Ascending aorta (tissue), 2 donors: Measurements from ENCODE around the gene CGB5. TPM values are rescaled to one million over a fixed set of nuclear protein-coding genes. Genes with fewer than 3 reads are reported as not detected.

Experiments used
- DNase-seq, 2 donors: peaks; one replicate each; pipeline ENCODE4 v3.0.0-alpha.2; 2019; ENCODE audit warnings: low spot score in 2 of 2
- H3K27ac ChIP-seq, 2 donors: fragments of 200-600 bp; sonication (generic); one replicate each; pipeline ENCODE4 v1.5.1; 2016 to 2017; ENCODE audit warnings: mild to moderate bottlenecking in 1 of 2
- H3K27me3 ChIP-seq: fragments of 200-600 bp; sonication (generic); one replicate; pipeline ENCODE4 v1.5.1; 2017
- H3K36me3 ChIP-seq, 2 donors: fragments of 200-600 bp; sonication (generic); one replicate each; pipeline ENCODE4 v1.5.1; 2016
- H3K4me1 ChIP-seq, 2 donors: fragments of 200-600 bp; sonication (generic); one replicate each; pipeline ENCODE4 v1.5.1; 2016 to 2017; ENCODE audit warnings: mild to moderate bottlenecking in 1 of 2
- H3K4me3 ChIP-seq, 2 donors: fragments of 200-600 bp; sonication (generic); one replicate each; pipeline ENCODE4 v1.5.1; 2016 to 2017; ENCODE audit warnings: mild to moderate bottlenecking in 1 of 2
- H3K9me3 ChIP-seq, 2 donors: fragments of 200-600 bp; sonication (generic); one replicate each; pipeline ENCODE4 v1.5.1; 2016
- CTCF ChIP-seq, 3 experiments: fragments of 200-600 bp in 2 of 3; fragments of 450-650 bp in 1 of 3; sonication (generic) in 2 of 3; IDR thresholded peaks; one replicate each; pipeline ENCODE4 v1.5.1; 2016 to 2019; ENCODE audit warnings: antibody characterized with exemption in 3 of 3, mild to moderate bottlenecking in 1 of 3, moderate library complexity in 1 of 3
- intact Hi-C: fragments of 100-400 bp; cut with DNase I; formaldehyde crosslinking; loops from one replicate; pipeline ENCODE4 v1.15.1; 2023
- total RNA-seq: library from RNA; depleted of rRNA; stranded (reverse); fragments of >200 nt; gene quantifications from one replicate; pipeline ENCODE4 v1.1.0, GENCODE V29; 2016

Gene CGB5
- total RNA-seq, 1 donor from 2014 or later = not detected

- no peaks in the 10 kb centered on the region for H3K9me3 ChIP-seq
- no peak overlapping the region for H3K4me3 ChIP-seq
- no peak overlapping the region for H3K27ac ChIP-seq
- peaks cover 0 to 3% of the 10 kb centered on the region in 2 donors for H3K4me1 ChIP-seq
- H3K27me3 ChIP-seq = peaks cover 10% of the 10 kb centered on the region
- DNase-seq = no peak
- H3K36me3 ChIP-seq = no peaks in the 10 kb centered on the region
- intact Hi-C loops = no loop called here
- no peak for TF ChIP-seq CTCF (IDR thresholded peaks at IDR 0.05)
Measured at GRCh38 chr19:49067554-49067953, 23.9 kb downstream of the CGB5 start.

- intact Hi-C loops = no loop called here
Measured at GRCh38 chr19:49069026-49069425, 25.4 kb downstream of the CGB5 start.

GRCh38 chr19:49070416-49070815 lies 26.8 kb downstream of the CGB5 start:
- no peak for DNase-seq
- TF ChIP-seq CTCF (IDR thresholded peaks at IDR 0.05) = no peak
- Histone ChIP-seq H3K4me1 (no peaks in the 10 kb centered on the region), H3K4me3 (no peak overlapping the region), H3K36me3 (no peaks in the 10 kb centered on the region), H3K27ac (no peak overlapping the region), H3K9me3 (no peaks in the 10 kb centered on the region), H3K27me3 (peaks cover 14% of the 10 kb centered on the region)
- intact Hi-C loops = no loop called here

More at GRCh38 chr19:49069026-49069425, 25.4 kb downstream of the CGB5 start:
- no peak overlapping the region for H3K27ac ChIP-seq
- no peaks in the 10 kb centered on the region for H3K9me3 ChIP-seq
- H3K4me3 ChIP-seq = no peak overlapping the region
- H3K27me3 ChIP-seq = peaks cover 14% of the 10 kb centered on the region
- peaks cover 0 to 3% of the 10 kb centered on the region in 2 donors for H3K4me1 ChIP-seq
- H3K36me3 ChIP-seq = no peaks in the 10 kb centered on the region
- DNase-seq = no peak
- no peak for TF ChIP-seq CTCF (IDR thresholded peaks at IDR 0.05)

GRCh38 chr19:49071860-49072547 lies 28.4 kb downstream of the CGB5 start:
- intact Hi-C loops = no loop called here
- no peak for DNase-seq
- Histone ChIP-seq H3K4me3 (peak overlapping the region; percentile 12 to 19), H3K9me3 (no peaks in the 10 kb centered on the region), H3K27me3 (peaks cover 14% of the 10 kb centered on the region), H3K36me3 (no peaks in the 10 kb centered on the region), H3K4me1 (no peaks in the 10 kb centered on the region), H3K27ac (no peak overlapping the region)
- TF ChIP-seq CTCF (IDR thresholded peaks at IDR 0.05) = no peak

- H3K4me1 ChIP-seq = no peaks in the 10 kb centered on the region
- DNase-seq = no peak
- peaks cover 14% of the 10 kb centered on the region for H3K27me3 ChIP-seq
- intact Hi-C loops = no loop called here
- no peaks in the 10 kb centered on the region for H3K9me3 ChIP-seq
- H3K36me3 ChIP-seq = no peaks in the 10 kb centered on the region
- H3K4me3 ChIP-seq = no peak overlapping the region
- TF ChIP-seq CTCF (IDR thresholded peaks at IDR 0.05) = no peak
- no peak overlapping the region for H3K27ac ChIP-seq
Measured at GRCh38 chr19:49073514-49074378, 30.1 kb downstream of the CGB5 start.
